Left lung (tissue), 10 donors: ENCODE results near the gene CCDC57. TPM values are rescaled to one million over a fixed set of nuclear protein-coding genes. Genes with fewer than 3 reads are reported as not detected.
"Not testable (repeated sequence)": the region's sequence is repeated elsewhere in the genome, so short reads cannot be mapped to it uniquely, and the experiment has no call there.

Source experiments
- ATAC-seq: fragments of 200-7000 bp; cut with Tn5 transposase; one replicate; pipeline ENCODE4 v1.9.1; 2020; ENCODE audit warnings: moderate library complexity
- DNase-seq, 4 donors: peaks; one replicate each; pipeline ENCODE4 v3.0.0-alpha.2; 2013 to 2020
- H3K27ac ChIP-seq, 2 donors: fragments of 200-600 bp; sonication (generic) in 1 of 2; one replicate each; pipeline versions ENCODE4 v1.5.0 to v1.8.0; 2020 to 2021
- H3K27me3 ChIP-seq, 2 donors: fragments of 200-600 bp; sonication (generic) in 1 of 2; one replicate each; pipeline versions ENCODE4 v1.5.0 to v1.8.0; 2020 to 2021
- H3K36me3 ChIP-seq, 2 donors: fragments of 200-600 bp; sonication (generic) in 1 of 2; one replicate each; pipeline versions ENCODE4 v1.5.0 to v1.8.0; 2020 to 2021
- H3K4me1 ChIP-seq, 2 donors: fragments of 200-600 bp; one replicate each; pipeline ENCODE4 v1.8.0; 2021
- H3K4me3 ChIP-seq, 2 donors: fragments of 200-600 bp; sonication (generic) in 1 of 2; one replicate each; pipeline versions ENCODE4 v1.5.0 to v1.8.0; 2020 to 2021; ENCODE audit warnings: mild to moderate bottlenecking in 1 of 2
- H3K9me3 ChIP-seq, 2 donors: fragments of 200-600 bp; sonication (generic) in 1 of 2; one replicate each; pipeline versions ENCODE4 v1.5.0 to v1.8.0; 2020 to 2021
- intact Hi-C, 2 donors: fragments of 100-400 bp; cut with DNase I; formaldehyde crosslinking; loops; one replicate each; pipeline versions ENCODE4 v1.11.2 to v1.14.2; 2022
- polyA plus RNA-seq, 6 donors: library from polyadenylated mRNA; unstranded; fragments of 120-200 nt; gene quantifications; one replicate each; pipeline ENCODE4 v1.2.1, GENCODE V29; 2013; ENCODE audit not compliant: insufficient read length in 6 of 6
- total RNA-seq, 2 donors: library from RNA; stranded (reverse); fragmentation: NEBNext Ultra II Directional; extraction: Animal tissue kit (Norgen Biotek cat#: 25700); gene quantifications; one replicate each; pipeline ENCODE4 v1.2.1, GENCODE V29; 2021
- TF ChIP-seq, protein P1 (sequence below), 2 donors: fragments of 200-600 bp; sonication (generic) in 1 of 2; IDR thresholded peaks; one replicate each; pipeline versions ENCODE4 v1.5.0 to v1.8.0; 2021; ENCODE audit warnings: antibody characterized with exemption in 2 of 2
- donor health status: DM: no; HTN: yes; CAD: no.
- donor health status: DM: no; HTN: no; CAD: no.

The CCDC57 gene
- total and polyA plus RNA-seq, 8 donors: 41.7 to 73.4 (median 59.8) TPM

DNA sequence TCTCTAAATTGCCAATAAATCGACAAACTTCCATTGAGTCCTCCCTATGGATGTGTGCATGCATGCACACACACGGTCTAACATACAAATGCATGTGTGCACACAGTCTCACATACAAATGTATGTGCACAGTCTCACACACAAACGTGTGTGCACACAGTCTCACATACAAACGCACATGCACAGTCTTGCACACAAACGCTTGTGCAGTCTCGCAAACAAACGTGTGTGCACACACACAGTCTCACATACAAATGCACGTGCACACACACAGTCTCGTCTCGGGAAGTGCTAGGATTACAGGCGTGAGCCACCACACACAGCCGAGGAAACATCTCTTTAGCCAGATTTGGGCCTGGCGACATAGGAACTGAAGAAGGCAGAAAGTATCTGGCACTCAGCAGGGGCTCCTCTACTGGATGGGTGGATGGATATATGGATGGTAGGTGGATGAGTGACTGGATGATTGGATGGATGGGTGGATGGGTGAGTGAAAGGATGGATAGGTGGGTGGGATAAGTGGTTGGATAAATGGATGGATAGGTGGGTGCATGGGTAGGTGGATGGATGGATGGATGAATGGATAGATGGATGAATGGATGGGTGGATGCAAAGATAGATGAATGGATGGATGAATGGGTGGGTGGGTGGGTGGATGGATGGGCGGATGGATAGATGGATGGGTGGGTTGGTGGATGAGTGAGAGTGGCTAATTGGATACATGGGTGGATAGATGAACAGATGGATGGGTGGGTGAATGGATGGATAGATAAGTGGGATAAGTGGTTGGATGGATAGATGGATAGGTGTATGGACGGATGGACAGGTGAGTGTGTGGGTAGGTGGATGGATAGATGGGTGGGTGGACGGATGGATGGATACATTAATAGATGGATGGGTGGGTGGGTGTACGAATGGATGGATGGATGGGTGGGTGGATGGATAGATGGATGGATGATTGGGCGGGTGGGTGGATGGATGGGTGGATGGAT lies 65.7 kb downstream of the CCDC57 start:
- ATAC-seq: no peak

DNA sequence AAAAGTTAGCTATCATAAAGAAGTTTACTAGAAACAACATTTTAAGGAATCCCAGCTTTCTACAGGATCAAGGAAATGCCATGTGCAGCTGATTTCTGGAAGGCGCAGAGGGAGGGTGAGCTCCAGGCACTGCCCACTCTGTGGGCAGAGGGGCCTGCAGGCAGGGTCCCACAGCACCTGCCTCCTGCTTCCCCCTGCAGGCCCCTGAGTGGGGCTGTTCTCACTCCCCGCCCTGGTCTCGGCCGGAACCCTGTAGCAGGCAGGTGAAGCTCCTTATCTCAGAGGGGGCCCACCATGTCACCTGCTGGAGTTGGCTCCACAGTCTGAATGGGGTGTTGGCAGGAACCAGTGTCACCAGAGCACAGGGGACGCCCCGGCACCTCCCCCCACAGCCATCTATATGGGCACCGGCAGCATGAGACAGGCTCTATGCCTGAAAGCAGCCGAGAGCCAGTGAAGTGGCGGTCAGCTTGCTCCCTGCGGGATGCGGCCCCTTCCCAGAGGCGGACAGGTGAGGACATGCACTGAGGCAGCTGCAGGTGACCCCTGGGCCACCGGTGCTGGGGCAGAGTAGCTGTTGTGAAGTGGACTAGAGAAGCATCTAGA lies 67.0 kb downstream of the CCDC57 start:
- Histone ChIP-seq H3K9me3 (no peaks in the 10 kb centered on the region), H3K4me1 (no peaks in the 10 kb centered on the region), H3K27me3 (no peaks in the 10 kb centered on the region), H3K36me3 (peaks cover 0 to 6% of the 10 kb centered on the region in 2 donors), H3K27ac (no peak overlapping the region), H3K4me3 (no peak overlapping the region)
- ATAC-seq: no peak
- DNase-seq: peak in 1 of 4 donors; percentile 34
- intact Hi-C loops: no loop called here
- TF ChIP-seq, protein P1, sequence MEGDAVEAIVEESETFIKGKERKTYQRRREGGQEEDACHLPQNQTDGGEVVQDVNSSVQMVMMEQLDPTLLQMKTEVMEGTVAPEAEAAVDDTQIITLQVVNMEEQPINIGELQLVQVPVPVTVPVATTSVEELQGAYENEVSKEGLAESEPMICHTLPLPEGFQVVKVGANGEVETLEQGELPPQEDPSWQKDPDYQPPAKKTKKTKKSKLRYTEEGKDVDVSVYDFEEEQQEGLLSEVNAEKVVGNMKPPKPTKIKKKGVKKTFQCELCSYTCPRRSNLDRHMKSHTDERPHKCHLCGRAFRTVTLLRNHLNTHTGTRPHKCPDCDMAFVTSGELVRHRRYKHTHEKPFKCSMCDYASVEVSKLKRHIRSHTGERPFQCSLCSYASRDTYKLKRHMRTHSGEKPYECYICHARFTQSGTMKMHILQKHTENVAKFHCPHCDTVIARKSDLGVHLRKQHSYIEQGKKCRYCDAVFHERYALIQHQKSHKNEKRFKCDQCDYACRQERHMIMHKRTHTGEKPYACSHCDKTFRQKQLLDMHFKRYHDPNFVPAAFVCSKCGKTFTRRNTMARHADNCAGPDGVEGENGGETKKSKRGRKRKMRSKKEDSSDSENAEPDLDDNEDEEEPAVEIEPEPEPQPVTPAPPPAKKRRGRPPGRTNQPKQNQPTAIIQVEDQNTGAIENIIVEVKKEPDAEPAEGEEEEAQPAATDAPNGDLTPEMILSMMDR (IDR thresholded peaks at IDR 0.05): no peak

More for the DNA sequence above, 65.7 kb downstream of the CCDC57 start:
- Histone ChIP-seq H3K27me3 (no peaks in the 10 kb centered on the region), H3K27ac (no peak overlapping the region), H3K4me3 (no peak overlapping the region), H3K36me3 (peaks cover 0 to 6% of the 10 kb centered on the region in 2 donors), H3K4me1 (no peaks in the 10 kb centered on the region), H3K9me3 (no peaks in the 10 kb centered on the region)
- TF ChIP-seq, protein P1 (IDR thresholded peaks at IDR 0.05): no peak
- intact Hi-C loops: no loop called here
- no peak for DNase-seq

DNA sequence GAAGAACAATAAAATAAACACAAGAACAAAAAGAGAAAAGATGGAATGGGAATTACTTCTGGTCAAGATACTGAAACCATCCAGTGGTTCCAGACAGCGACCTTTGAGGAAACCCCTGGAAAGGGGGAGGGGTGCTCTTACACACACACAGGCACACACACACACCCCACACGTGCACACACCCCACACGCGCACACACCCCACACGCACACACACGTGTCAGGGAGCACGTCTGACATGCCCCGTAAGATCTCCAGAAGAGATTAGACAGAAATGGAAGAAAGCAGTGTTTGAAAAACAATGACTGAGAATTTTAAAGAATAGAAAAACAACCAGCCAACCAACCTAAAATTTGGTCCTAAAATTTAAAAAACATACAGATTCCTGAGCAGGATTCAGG lies 69.3 kb downstream of the CCDC57 start:
- no peak overlapping the region for H3K27ac ChIP-seq
- intact Hi-C loops: no loop called here
- H3K9me3 ChIP-seq: no peaks in the 10 kb centered on the region
- DNase-seq (no peak), ATAC-seq (no peak)
- no peaks in the 10 kb centered on the region for H3K27me3 ChIP-seq
- H3K36me3 ChIP-seq: peaks cover 0 to 6% of the 10 kb centered on the region in 2 donors
- no peaks in the 10 kb centered on the region for H3K4me1 ChIP-seq
- no peak overlapping the region for H3K4me3 ChIP-seq
- TF ChIP-seq, protein P1 (IDR thresholded peaks at IDR 0.05): no peak

- H3K27me3 ChIP-seq, H3K4me3 ChIP-seq, ATAC-seq, intact Hi-C loops, H3K4me1 ChIP-seq, H3K9me3 ChIP-seq, H3K36me3 ChIP-seq, H3K27ac ChIP-seq: not testable (repeated sequence)
- peak in 1 of 4 donors; percentile 28 for DNase-seq
Measured at GRCh38 chr17:82139961-82140360, 72.7 kb downstream of the CCDC57 start.

GRCh38 chr17:82138511-82138992 lies 74.1 kb downstream of the CCDC57 start:
- intact Hi-C loops: no loop called here
- Histone ChIP-seq H3K36me3 (no peaks in the 10 kb centered on the region), H3K9me3 (no peaks in the 10 kb centered on the region), H3K4me3 (no peak overlapping the region), H3K4me1 (peaks cover 0 to 4% of the 10 kb centered on the region in 2 donors), H3K27me3 (no peaks in the 10 kb centered on the region), H3K27ac (no peak overlapping the region)
- DNase-seq (no peak), ATAC-seq (no peak)
- TF ChIP-seq, protein P1 (IDR thresholded peaks at IDR 0.05): no peak
